Measurements from ENCODE around the gene TKTL1.

The TKTL1 gene

GRCh38 chrX:154365052-154365600 is 69.5 kb downstream of the TKTL1 start:
- DNase-seq: no peak

- no peak for DNase-seq
These were observed 70.5 kb downstream of the TKTL1 start for GRCh38 chrX:154365997-154366665.

- DNase-seq: no peak
These were observed 71.1 kb downstream of the TKTL1 start for GRCh38 chrX:154366666-154367055.

GRCh38 chrX:154367474-154368308 is 72.1 kb downstream of the TKTL1 start:
- DNase-seq: no peak

GRCh38 chrX:154368630-154369448 is 73.2 kb downstream of the TKTL1 start:
- DNase-seq: peak; percentile 85

- DNase-seq: peak; percentile 52
These were observed 74.1 kb downstream of the TKTL1 start for GRCh38 chrX:154369449-154370299.

GRCh38 chrX:154370300-154371016 is 74.9 kb downstream of the TKTL1 start:
- DNase-seq: no peak

GRCh38 chrX:154371017-154371788 is 75.6 kb downstream of the TKTL1 start:
- DNase-seq: peak; percentile 69

GRCh38 chrX:154371789-154372300 is 76.2 kb downstream of the TKTL1 start:
- no peak for DNase-seq

- no peak for DNase-seq
These were observed 77.0 kb downstream of the TKTL1 start for GRCh38 chrX:154372612-154373022.

GRCh38 chrX:154373340-154374306 is 78.0 kb downstream of the TKTL1 start:
- no peak for DNase-seq

- DNase-seq: no peak
These were observed 78.9 kb downstream of the TKTL1 start, which contains the start of gene FLNA for GRCh38 chrX:154374313-154375155. Gene FLNA (minus strand): TSS chrX:154374634. CDS start chrX:154371245, 3,389 bp downstream.

GRCh38 chrX:154375156-154375504 is 79.5 kb downstream of the TKTL1 start:
- DNase-seq: no peak

GRCh38 chrX:154376774-154377173 is 81.2 kb downstream of the TKTL1 start:
- no peak for DNase-seq

- peak; percentile 35 for DNase-seq
These were observed 82.6 kb downstream of the TKTL1 start for GRCh38 chrX:154378059-154378798.

- peak; percentile 96 for DNase-seq
These were observed 83.4 kb downstream of the TKTL1 start, which contains the start of gene EMD for GRCh38 chrX:154378799-154379568. Gene EMD (plus strand): TSS chrX:154379295. CDS start chrX:154379485, 190 bp downstream.
